Natural killer cell (primary cell): ENCODE data around the gene PNMA8B. TPM values are rescaled to one million over a fixed set of nuclear protein-coding genes. Genes with fewer than 3 reads are reported as not detected.
A peak's percentile ranks its signal among the peaks of the same experiment; 100 is the strongest.

Source experiments
- ATAC-seq, 3 donors: fragments of 150-1000 bp in 2 of 3; fragments of 200-7000 bp in 1 of 3; cut with Tn5 transposase; 1 replicate in 1 of 3; 2 replicates in 2 of 3; pipeline ENCODE4 v1.10.0; 2021; ENCODE audit warnings: mild to moderate bottlenecking in 2 of 3, moderate library complexity in 2 of 3
- DNase-seq, 2 donors: peaks; one replicate each; pipeline versions ENCODE4 v3.0.0 to v3.0.0-alpha.2; 2013 to 2021; ENCODE audit warnings: mixed read lengths in 1 of 2
- H3K27ac ChIP-seq: one replicate; pipeline ENCODE4 v1.5.1; 2013; ENCODE audit warnings: mild to moderate bottlenecking, low read length
- H3K27me3 ChIP-seq: one replicate; pipeline ENCODE4 v1.6.1; 2013; ENCODE audit warnings: low read length; ENCODE audit not compliant: control insufficient read depth, insufficient read depth
- H3K36me3 ChIP-seq: one replicate; pipeline ENCODE4 v1.6.1; 2013; ENCODE audit warnings: low read length; ENCODE audit not compliant: control insufficient read depth, insufficient read depth
- H3K4me1 ChIP-seq: one replicate; pipeline ENCODE4 v1.6.1; 2013; ENCODE audit warnings: low read length; ENCODE audit not compliant: control insufficient read depth, insufficient read depth
- H3K4me3 ChIP-seq: one replicate; pipeline ENCODE4 v1.5.1; 2013; ENCODE audit warnings: low read length
- H3K9me3 ChIP-seq: one replicate; pipeline ENCODE4 v1.6.1; 2013; ENCODE audit warnings: low read length; ENCODE audit not compliant: control insufficient read depth, insufficient read depth
- H3K27ac Mint-ChIP-seq, 2 donors: one replicate each; pipeline ENCODE4 v1.8.0; 2022; ENCODE audit warnings: mild to moderate bottlenecking in 2 of 2, mixed read lengths in 2 of 2, moderate library complexity in 1 of 2
- H3K27me3 Mint-ChIP-seq, 2 donors: one replicate each; pipeline ENCODE4 v1.8.0; 2022; ENCODE audit warnings: low read depth in 2 of 2, mixed read lengths in 2 of 2
- H3K36me3 Mint-ChIP-seq: one replicate; pipeline ENCODE4 v1.8.0; 2022; ENCODE audit warnings: mixed read lengths
- H3K4me1 Mint-ChIP-seq, 2 donors: one replicate each; pipeline ENCODE4 v1.8.0; 2022; ENCODE audit warnings: mixed read lengths in 2 of 2
- H3K4me3 Mint-ChIP-seq: one replicate; pipeline ENCODE4 v1.8.0; 2022; ENCODE audit warnings: mild to moderate bottlenecking, moderate library complexity, mixed read lengths
- H3K9me3 Mint-ChIP-seq, 2 donors: one replicate each; pipeline ENCODE4 v1.8.0; 2022; ENCODE audit warnings: mixed read lengths in 2 of 2
- WGBS: methylation state at CpG from one replicate; pipeline ENCODE4 v1.1.7; 2013; ENCODE audit warnings: missing lambda C conversion rate; ENCODE audit not compliant: insufficient coverage; 5-methylcytosine and 5-hydroxymethylcytosine counted together
- intact Hi-C: fragments of 100-400 bp; cut with micrococcal nuclease; formaldehyde crosslinking; loops from one replicate; pipeline ENCODE4 v1.14.2; 2022
- total RNA-seq, 4 donors: library from RNA; stranded (reverse); fragments of 120-200 nt in 1 of 4; gene quantifications; one replicate each; pipeline versions ENCODE4 v1.2.3 to v1.2.4, GENCODE V29; 2013 to 2022
- TF ChIP-seq, protein P1 (sequence below): fragments of 200-600 bp; IDR thresholded peaks from one replicate; pipeline ENCODE4 v1.8.0; 2022; ENCODE audit warnings: antibody characterized with exemption

Gene PNMA8B
- total RNA-seq, 3 donors from 2014 or later (not counting 1 experiment from before 2014, with no cell fraction given) = 0.08 to 0.09 TPM; not detected in 1

DNA sequence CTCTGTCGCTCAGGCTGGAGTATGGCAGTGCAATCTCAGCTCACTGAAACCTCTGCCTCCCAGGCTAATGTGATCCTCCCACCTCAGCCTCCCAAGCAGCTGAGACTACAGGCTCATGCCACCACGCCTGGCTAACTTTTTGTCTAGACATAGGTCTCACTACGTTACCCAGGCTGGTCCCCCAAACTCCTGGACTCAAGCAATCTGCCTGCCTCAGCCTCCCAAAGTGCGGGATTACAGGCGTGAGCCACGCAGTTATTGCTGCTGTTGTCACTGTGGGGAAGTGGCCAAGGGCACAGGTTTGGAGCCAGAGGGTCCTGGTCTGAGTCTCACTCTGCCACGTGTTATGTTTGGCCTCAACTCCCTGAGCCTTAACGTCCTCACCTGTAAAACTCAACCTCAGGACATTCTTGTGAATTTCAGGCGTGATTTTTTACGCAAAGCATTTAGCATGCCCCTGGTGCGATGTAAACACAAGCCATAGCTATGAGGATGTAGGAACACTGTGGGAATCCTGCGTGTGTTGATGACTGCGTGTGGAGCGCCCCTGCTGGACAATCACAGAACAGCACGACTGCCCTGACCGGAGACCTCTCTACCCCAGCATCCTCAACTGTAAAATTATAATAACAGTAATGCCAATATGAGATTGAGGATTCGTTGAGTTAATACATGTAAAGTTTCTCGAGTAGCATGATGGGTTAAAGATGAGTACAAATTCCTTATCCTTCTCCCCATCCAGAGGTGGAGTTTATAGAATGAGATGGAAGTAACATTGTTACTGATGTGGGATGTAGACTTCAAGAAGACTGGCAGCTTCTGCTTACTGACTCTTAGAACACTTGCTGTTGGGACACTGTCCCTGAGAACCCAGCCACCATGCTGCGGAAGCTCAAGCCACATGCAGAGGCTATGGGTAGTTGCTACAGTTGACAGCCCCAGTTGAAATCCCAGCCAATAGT lies 41.8 kb upstream of the PNMA8B start:
- peaks cover 1 to 5% of the 10 kb centered on the region in 2 donors for H3K4me1 Mint-ChIP-seq
- H3K4me1 ChIP-seq = no peaks in the 10 kb centered on the region

DNA sequence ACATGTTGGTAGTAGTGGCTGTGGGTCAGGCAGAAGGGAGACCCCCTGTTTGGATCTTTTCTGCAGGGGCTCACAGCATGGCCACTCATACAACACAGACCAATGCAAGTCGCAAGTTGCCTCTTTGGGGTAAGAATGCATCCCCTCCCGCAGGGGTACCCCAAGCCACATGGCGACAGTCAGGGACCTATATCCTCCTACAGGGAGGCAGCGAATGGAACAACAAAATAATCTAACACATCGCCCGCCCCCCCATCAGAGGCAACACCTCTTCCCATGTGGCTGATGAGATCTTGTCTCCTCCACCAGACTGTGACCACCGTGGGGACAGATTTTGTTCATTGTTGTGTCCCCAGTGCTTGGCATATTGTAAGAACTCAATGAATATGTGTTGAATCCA lies 40.7 kb upstream of the PNMA8B start:
- ATAC-seq = no peak
- TF ChIP-seq, protein P1, sequence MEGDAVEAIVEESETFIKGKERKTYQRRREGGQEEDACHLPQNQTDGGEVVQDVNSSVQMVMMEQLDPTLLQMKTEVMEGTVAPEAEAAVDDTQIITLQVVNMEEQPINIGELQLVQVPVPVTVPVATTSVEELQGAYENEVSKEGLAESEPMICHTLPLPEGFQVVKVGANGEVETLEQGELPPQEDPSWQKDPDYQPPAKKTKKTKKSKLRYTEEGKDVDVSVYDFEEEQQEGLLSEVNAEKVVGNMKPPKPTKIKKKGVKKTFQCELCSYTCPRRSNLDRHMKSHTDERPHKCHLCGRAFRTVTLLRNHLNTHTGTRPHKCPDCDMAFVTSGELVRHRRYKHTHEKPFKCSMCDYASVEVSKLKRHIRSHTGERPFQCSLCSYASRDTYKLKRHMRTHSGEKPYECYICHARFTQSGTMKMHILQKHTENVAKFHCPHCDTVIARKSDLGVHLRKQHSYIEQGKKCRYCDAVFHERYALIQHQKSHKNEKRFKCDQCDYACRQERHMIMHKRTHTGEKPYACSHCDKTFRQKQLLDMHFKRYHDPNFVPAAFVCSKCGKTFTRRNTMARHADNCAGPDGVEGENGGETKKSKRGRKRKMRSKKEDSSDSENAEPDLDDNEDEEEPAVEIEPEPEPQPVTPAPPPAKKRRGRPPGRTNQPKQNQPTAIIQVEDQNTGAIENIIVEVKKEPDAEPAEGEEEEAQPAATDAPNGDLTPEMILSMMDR = no peak
- no peak overlapping the region for H3K4me3 ChIP-seq
- Mint-ChIP-seq H3K27ac (no peak overlapping the region), H3K9me3 (no peaks in the 10 kb centered on the region), H3K36me3 (no peaks in the 10 kb centered on the region), H3K4me3 (no peak overlapping the region), H3K27me3 (peaks cover 2 to 6% of the 10 kb centered on the region in 2 donors), H3K4me1 (peaks cover 0 to 5% of the 10 kb centered on the region in 2 donors)
- no peaks in the 10 kb centered on the region for H3K36me3 ChIP-seq
- H3K4me1 ChIP-seq = no peaks in the 10 kb centered on the region
- no peaks in the 10 kb centered on the region for H3K27me3 ChIP-seq
- 95% methylated on average over 6 of the region's 7 CpGs for WGBS
- no peak overlapping the region for H3K27ac ChIP-seq
- intact Hi-C loops = no loop called here
- no peak for DNase-seq
- no peaks in the 10 kb centered on the region for H3K9me3 ChIP-seq

More for the DNA sequence above, 41.8 kb upstream of the PNMA8B start:
- TF ChIP-seq, protein P1 = peak; percentile 96
- Histone ChIP-seq H3K36me3 (no peaks in the 10 kb centered on the region), H3K9me3 (no peaks in the 10 kb centered on the region), H3K27me3 (no peaks in the 10 kb centered on the region), H3K27ac (no peak overlapping the region), H3K4me3 (no peak overlapping the region)
- no peaks in the 10 kb centered on the region for H3K9me3 Mint-ChIP-seq
- peak; percentile 76 to 90 (median 87) for ATAC-seq
- H3K4me3 Mint-ChIP-seq = no peak overlapping the region
- WGBS = 52% methylated on average over 13 of the region's 19 CpGs
- intact Hi-C loops = no loop called here
- peaks cover 2 to 8% of the 10 kb centered on the region in 2 donors for H3K27me3 Mint-ChIP-seq
- H3K36me3 Mint-ChIP-seq = no peaks in the 10 kb centered on the region
- no peak overlapping the region for H3K27ac Mint-ChIP-seq
- DNase-seq = peak; percentile 58 to 82

DNA sequence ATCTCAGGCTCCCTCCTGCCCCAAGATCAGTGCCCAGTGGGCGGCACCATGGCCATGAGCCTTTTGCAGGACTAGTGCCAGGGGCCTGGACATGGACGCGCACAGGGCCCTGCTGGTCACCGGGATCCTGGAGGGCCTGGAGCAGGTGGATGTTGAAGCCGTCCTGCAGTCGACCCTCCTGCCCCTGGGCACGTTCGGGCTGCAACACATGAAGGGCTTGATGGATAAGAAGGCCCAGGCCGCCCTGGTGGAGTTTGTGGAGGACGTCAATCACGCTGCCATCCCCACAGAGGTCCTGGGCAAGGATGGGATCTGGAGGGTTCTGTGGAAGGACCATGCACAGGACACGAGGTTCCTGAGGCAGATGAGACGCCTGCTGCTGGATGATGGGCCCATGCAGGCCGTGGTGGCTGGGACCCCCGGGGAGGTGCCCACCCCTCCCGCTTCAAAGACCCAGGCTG lies 38.0 kb upstream of the PNMA8B start:
- no peaks in the 10 kb centered on the region for H3K36me3 Mint-ChIP-seq
- H3K9me3 Mint-ChIP-seq = no peaks in the 10 kb centered on the region
- 91% methylated on average over 16 of the region's 16 CpGs for WGBS
- H3K4me3 Mint-ChIP-seq = no peak overlapping the region
- H3K4me1 Mint-ChIP-seq = peaks cover 9 to 18% of the 10 kb centered on the region in 2 donors
- no peak for ATAC-seq
- no peaks in the 10 kb centered on the region for H3K9me3 ChIP-seq
- H3K27me3 Mint-ChIP-seq = peaks cover 9 to 11% of the 10 kb centered on the region in 2 donors
- no peak for DNase-seq
- no peaks in the 10 kb centered on the region for H3K27me3 ChIP-seq
- H3K36me3 ChIP-seq = no peaks in the 10 kb centered on the region
- H3K27ac Mint-ChIP-seq = no peak overlapping the region
- TF ChIP-seq, protein P1 = no peak
- peaks cover 21% of the 10 kb centered on the region for H3K4me1 ChIP-seq
- H3K27ac ChIP-seq = no peak overlapping the region
- H3K4me3 ChIP-seq = no peak overlapping the region
- intact Hi-C loops = no loop called here
